ENCODE results near the gene CYTH2. TPM values are rescaled to one million over a fixed set of nuclear protein-coding genes. Genes with fewer than 3 reads are reported as not detected.
A peak's percentile ranks its signal among the peaks of the same experiment; 100 is the strongest.

Gene CYTH2
- total and polyA plus RNA-seq, 2 of the 8 experiments (the other 6 are each of a cell fraction or from before 2014, with no cell fraction given) = 43.7 to 71.4 TPM

DNA sequence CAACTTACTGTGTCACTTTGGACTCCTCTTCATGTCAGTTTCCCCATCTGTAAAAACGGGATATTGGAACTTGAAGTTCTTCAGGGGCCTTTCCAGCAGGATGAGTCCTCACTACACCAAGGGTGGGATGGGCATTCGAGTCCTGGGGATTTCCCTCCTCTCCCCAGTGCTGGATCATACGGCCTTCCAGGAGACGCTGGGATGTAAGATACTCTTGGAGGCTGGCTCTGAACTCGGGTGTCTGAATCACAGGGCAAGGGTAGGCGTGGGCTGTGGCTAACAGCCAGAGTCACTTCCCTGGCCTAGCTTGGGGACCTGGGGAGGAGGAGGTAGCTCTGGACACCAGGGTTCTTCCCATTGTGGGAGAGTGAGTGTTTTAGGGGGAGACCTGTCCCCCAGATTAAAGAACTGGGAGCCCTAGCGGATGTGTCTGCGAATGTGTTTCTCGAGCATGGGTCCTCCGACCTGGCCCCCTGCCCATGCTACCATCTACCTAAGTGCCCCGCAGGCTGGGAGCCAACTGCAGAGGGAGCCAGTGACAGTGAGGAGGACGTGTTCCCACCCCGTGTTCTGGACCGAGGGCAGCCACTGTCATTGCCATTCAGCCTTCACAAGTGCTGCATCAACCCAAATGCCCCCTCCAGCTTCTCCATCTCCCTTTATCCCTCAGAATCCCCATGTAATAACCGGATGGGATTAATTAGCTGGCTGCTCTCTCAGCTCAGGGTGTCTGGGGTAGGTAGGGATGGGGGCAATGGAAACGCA lies 2.4 kb upstream of the CYTH2 start (continued):
- TF ChIP-seq, protein P1, sequence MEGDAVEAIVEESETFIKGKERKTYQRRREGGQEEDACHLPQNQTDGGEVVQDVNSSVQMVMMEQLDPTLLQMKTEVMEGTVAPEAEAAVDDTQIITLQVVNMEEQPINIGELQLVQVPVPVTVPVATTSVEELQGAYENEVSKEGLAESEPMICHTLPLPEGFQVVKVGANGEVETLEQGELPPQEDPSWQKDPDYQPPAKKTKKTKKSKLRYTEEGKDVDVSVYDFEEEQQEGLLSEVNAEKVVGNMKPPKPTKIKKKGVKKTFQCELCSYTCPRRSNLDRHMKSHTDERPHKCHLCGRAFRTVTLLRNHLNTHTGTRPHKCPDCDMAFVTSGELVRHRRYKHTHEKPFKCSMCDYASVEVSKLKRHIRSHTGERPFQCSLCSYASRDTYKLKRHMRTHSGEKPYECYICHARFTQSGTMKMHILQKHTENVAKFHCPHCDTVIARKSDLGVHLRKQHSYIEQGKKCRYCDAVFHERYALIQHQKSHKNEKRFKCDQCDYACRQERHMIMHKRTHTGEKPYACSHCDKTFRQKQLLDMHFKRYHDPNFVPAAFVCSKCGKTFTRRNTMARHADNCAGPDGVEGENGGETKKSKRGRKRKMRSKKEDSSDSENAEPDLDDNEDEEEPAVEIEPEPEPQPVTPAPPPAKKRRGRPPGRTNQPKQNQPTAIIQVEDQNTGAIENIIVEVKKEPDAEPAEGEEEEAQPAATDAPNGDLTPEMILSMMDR (IDR thresholded peaks at IDR 0.05; ENCODE audit: control extremely low read depth in 1 of 3, insufficient read depth in 1 of 3, low read depth in 1 of 3, low read length in 3 of 3) = peak in 1 of 3 experiments; percentile 6; a peak in 1 of 4 replicates
- TF ChIP-seq NANOG (IDR thresholded peaks at IDR 0.05; ENCODE audit: insufficient read depth, low read depth, low read length, poor library complexity, severe bottlenecking) (no peak), SIRT6 (IDR thresholded peaks at IDR 0.05; ENCODE audit: low read length) (no peak), JUN (IDR thresholded peaks at IDR 0.05; ENCODE audit: low read depth, low read length) (no peak)
